WTC11 (cell line): Measurements from ENCODE around the gene PDZD2. TPM values are rescaled to one million over a fixed set of nuclear protein-coding genes. Genes with fewer than 3 reads are reported as not detected.
A peak's percentile ranks its signal among the peaks of the same experiment; 100 is the strongest.

ENCODE experiments used
- ATAC-seq: fragments of 200-7000 bp; cut with Tn5 transposase; 2 replicates; pipeline ENCODE4 v1.10.0; 2021; ENCODE audit warnings: mild to moderate bottlenecking, moderate library complexity
- CTCF ChIA-PET: fragments of 300-600 bp; sonication (Branson Sonifier 250); formaldehyde crosslinking; loops from one replicate; lab custom pipeline; 2021; ENCODE audit warnings: antibody characterized with exemption; lab: Charles Lee
- POLR2A ChIA-PET: fragments of 350-600 bp; sonication (Branson Sonifier 250); formaldehyde crosslinking; loops from one replicate; lab custom pipeline; 2021; ENCODE audit warnings: antibody characterized with exemption; lab: Charles Lee
- DNase-seq: peaks from one replicate; pipeline ENCODE4 v3.0.0; 2021; ENCODE audit warnings: low spot score
- H3K27ac Mint-ChIP-seq: 2 replicates; pipeline ENCODE4 v1.8.0; 2021; ENCODE audit warnings: mixed read lengths
- H3K27me3 Mint-ChIP-seq: 2 replicates; pipeline ENCODE4 v1.8.0; 2021; ENCODE audit warnings: low read depth, mild to moderate bottlenecking, moderate library complexity, mixed read lengths
- H3K36me3 Mint-ChIP-seq: 2 replicates; pipeline ENCODE4 v1.8.0; 2021; ENCODE audit warnings: mixed read lengths
- H3K4me1 Mint-ChIP-seq: 2 replicates; pipeline ENCODE4 v1.8.0; 2022; ENCODE audit warnings: mixed read lengths
- H3K4me3 Mint-ChIP-seq: 2 replicates; pipeline ENCODE4 v1.8.0; 2021; ENCODE audit warnings: mild to moderate bottlenecking, moderate library complexity, mixed read lengths
- H3K9me3 Mint-ChIP-seq: 2 replicates; pipeline ENCODE4 v1.8.0; 2021; ENCODE audit warnings: mixed read lengths
- CREB1 ChIP-seq: sonication (generic); formaldehyde crosslinking; IDR thresholded peaks from 2 replicates; pipeline ENCODE4 v1.8.0; 2023; ENCODE audit warnings: mild to moderate bottlenecking, missing genetic modification reagents
- EMX1 ChIP-seq: fragments of 250-450 bp; sonication (Bioruptor Pico); IDR thresholded peaks from 2 replicates; pipeline ENCODE4 v1.8.0; 2021; ENCODE audit warnings: mild to moderate bottlenecking
- FOXJ3 ChIP-seq: sonication (generic); formaldehyde crosslinking; IDR thresholded peaks from 2 replicates; pipeline ENCODE4 v1.9.0; 2021; ENCODE audit warnings: missing genetic modification reagents, mild to moderate bottlenecking, borderline replicate concordance
- KAT7 ChIP-seq: sonication (generic); formaldehyde crosslinking; IDR thresholded peaks from 2 replicates; pipeline ENCODE4 v1.8.1; 2023; ENCODE audit warnings: missing genetic modification reagents, mild to moderate bottlenecking, borderline replicate concordance
- NFYB ChIP-seq: sonication (generic); formaldehyde crosslinking; conservative IDR thresholded peaks from 2 replicates; pipeline ENCODE4 v1.8.0; 2022; ENCODE audit warnings: low read depth, missing genetic modification reagents
- NR3C1 ChIP-seq: sonication (generic); formaldehyde crosslinking; conservative IDR thresholded peaks from 2 replicates; pipeline ENCODE4 v1.8.1; 2023; ENCODE audit warnings: low read depth, mild to moderate bottlenecking, missing genetic modification reagents
- RELA ChIP-seq: sonication (generic); formaldehyde crosslinking; IDR thresholded peaks from 2 replicates; pipeline ENCODE4 v1.8.1; 2022; ENCODE audit warnings: missing genetic modification reagents, mild to moderate bottlenecking, borderline replicate concordance
- ZNF219 ChIP-seq: sonication (generic); formaldehyde crosslinking; IDR thresholded peaks from 2 replicates; pipeline ENCODE4 v1.8.0; 2023; ENCODE audit warnings: missing genetic modification reagents, mild to moderate bottlenecking, borderline replicate concordance
- ZNF232 ChIP-seq: sonication (generic); formaldehyde crosslinking; IDR thresholded peaks from 2 replicates; pipeline ENCODE4 v1.8.0; 2022; ENCODE audit warnings: mild to moderate bottlenecking, missing genetic modification reagents
- ZNF263 ChIP-seq: sonication (generic); formaldehyde crosslinking; IDR thresholded peaks from 2 replicates; pipeline ENCODE4 v1.8.1; 2022; ENCODE audit warnings: low read depth, mild to moderate bottlenecking, moderate library complexity, missing genetic modification reagents
- ZNF317 ChIP-seq: sonication (generic); formaldehyde crosslinking; IDR thresholded peaks from 2 replicates; pipeline ENCODE4 v1.8.1; 2023; ENCODE audit warnings: low read depth, mild to moderate bottlenecking, moderate library complexity, missing genetic modification reagents, borderline replicate concordance
- ZNF396 ChIP-seq: fragments of 250-450 bp; sonication (Bioruptor Pico); IDR thresholded peaks from 2 replicates; pipeline ENCODE4 v1.8.0; 2021; ENCODE audit warnings: mild to moderate bottlenecking, moderate library complexity, borderline replicate concordance
- total RNA-seq: library from RNA; stranded (reverse); gene quantifications from 3 replicates; pipeline ENCODE4 v1.2.3, GENCODE V29; 2021
- TF ChIP-seq, protein P1 (sequence below): sonication (generic); formaldehyde crosslinking; IDR thresholded peaks from 2 replicates; pipeline ENCODE4 v1.8.0; 2022; ENCODE audit warnings: mild to moderate bottlenecking, missing genetic modification reagents
- TF ChIP-seq, protein P2 (sequence below): sonication (generic); formaldehyde crosslinking; IDR thresholded peaks from 2 replicates; pipeline ENCODE4 v1.8.1; 2022; ENCODE audit warnings: low read depth, missing genetic modification reagents, borderline replicate concordance
- TF ChIP-seq, protein P3 (sequence below): fragments of 250-450 bp; sonication (Bioruptor Pico); IDR thresholded peaks from 2 replicates; pipeline ENCODE4 v1.9.0; 2021; ENCODE audit warnings: mild to moderate bottlenecking
- TF ChIP-seq, protein P4 (sequence below): sonication (generic); formaldehyde crosslinking; IDR thresholded peaks from 2 replicates; pipeline ENCODE4 v1.8.1; 2023; ENCODE audit warnings: mild to moderate bottlenecking, missing genetic modification reagents, moderate library complexity
- TF ChIP-seq, protein P5 (sequence below): sonication (generic); formaldehyde crosslinking; IDR thresholded peaks from 2 replicates; pipeline ENCODE4 v1.8.0; 2023; ENCODE audit warnings: missing genetic modification reagents
- TF ChIP-seq, protein P6 (sequence below): sonication (generic); formaldehyde crosslinking; IDR thresholded peaks from 2 replicates; pipeline ENCODE4 v1.8.1; 2023; ENCODE audit warnings: mild to moderate bottlenecking, missing genetic modification reagents, borderline replicate concordance
- TF ChIP-seq, protein P7 (sequence below): sonication (generic); formaldehyde crosslinking; IDR thresholded peaks from 2 replicates; pipeline ENCODE4 v1.8.1; 2022; ENCODE audit warnings: mild to moderate bottlenecking, moderate library complexity, missing genetic modification reagents
- TF ChIP-seq, protein P8 (sequence below): sonication (generic); formaldehyde crosslinking; IDR thresholded peaks from 2 replicates; pipeline ENCODE4 v1.8.0; 2022; ENCODE audit warnings: missing genetic modification reagents

The PDZD2 gene
- total RNA-seq, 1 experiment from 2014 or later, result 11.4 TPM

DNA sequence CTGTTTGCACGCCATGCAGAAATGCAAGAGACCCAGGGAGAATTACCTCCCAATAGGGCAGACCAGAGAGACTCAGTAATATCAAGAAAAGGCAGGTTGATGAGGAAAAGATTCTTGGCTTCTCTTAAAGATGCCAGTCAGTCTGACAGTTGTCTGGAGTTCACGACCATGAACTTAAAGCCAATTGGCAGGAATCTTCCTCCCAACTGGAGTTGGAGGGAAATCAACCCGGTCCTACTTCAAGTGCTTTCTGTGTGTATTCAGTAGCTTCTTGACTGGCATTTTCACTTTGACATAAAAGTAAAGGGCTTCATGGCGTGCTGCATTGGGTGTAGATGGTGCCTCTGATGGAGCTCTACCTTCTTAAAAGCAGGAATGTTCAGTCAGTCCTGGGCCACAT is 390.9 kb downstream of the PDZD2 start:
- no peak for DNase-seq
- Mint-ChIP-seq H3K27ac (no peak overlapping the region), H3K4me3 (no peak overlapping the region), H3K9me3 (no peaks in the 10 kb centered on the region), H3K4me1 (peaks cover 34% of the 10 kb centered on the region), H3K27me3 (no peaks in the 10 kb centered on the region; the same call in 1 of the 2 replicates), H3K36me3 (no peaks in the 10 kb centered on the region)
- ChIA-PET POLR2A (interaction anchor here (0.6 kb wide), 1 partner anchor 23 kb away, joined by 9 read pairs; no protein-coding TSS in a partner anchor), CTCF (interaction anchor here (0.6 to 1.4 kb wide), 3 partner anchors 47 to 204 kb away, joined by 3 to 5 read pairs (median 5); no protein-coding TSS in a partner anchor)
- no peak for ATAC-seq
- no peak for TF ChIP-seq ZNF219
- TF ChIP-seq KAT7 (CRISPR knock-in tag), result no peak
- TF ChIP-seq ZNF232 (CRISPR knock-in tag), result no peak
- TF ChIP-seq NR3C1 (CRISPR knock-in tag), result no peak
- no peak for TF ChIP-seq ZNF396 (CRISPR knock-in tag)
- TF ChIP-seq, protein P1, sequence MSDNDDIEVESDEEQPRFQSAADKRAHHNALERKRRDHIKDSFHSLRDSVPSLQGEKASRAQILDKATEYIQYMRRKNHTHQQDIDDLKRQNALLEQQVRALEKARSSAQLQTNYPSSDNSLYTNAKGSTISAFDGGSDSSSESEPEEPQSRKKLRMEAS (CRISPR knock-in tag), result no peak
- TF ChIP-seq RELA (CRISPR knock-in tag), result no peak
- TF ChIP-seq, protein P2, sequence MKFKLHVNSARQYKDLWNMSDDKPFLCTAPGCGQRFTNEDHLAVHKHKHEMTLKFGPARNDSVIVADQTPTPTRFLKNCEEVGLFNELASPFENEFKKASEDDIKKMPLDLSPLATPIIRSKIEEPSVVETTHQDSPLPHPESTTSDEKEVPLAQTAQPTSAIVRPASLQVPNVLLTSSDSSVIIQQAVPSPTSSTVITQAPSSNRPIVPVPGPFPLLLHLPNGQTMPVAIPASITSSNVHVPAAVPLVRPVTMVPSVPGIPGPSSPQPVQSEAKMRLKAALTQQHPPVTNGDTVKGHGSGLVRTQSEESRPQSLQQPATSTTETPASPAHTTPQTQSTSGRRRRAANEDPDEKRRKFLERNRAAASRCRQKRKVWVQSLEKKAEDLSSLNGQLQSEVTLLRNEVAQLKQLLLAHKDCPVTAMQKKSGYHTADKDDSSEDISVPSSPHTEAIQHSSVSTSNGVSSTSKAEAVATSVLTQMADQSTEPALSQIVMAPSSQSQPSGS (CRISPR knock-in tag), result no peak
- TF ChIP-seq, protein P3, sequence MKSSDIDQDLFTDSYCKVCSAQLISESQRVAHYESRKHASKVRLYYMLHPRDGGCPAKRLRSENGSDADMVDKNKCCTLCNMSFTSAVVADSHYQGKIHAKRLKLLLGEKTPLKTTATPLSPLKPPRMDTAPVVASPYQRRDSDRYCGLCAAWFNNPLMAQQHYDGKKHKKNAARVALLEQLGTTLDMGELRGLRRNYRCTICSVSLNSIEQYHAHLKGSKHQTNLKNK (CRISPR knock-in tag), result no peak
- TF ChIP-seq, protein P4, sequence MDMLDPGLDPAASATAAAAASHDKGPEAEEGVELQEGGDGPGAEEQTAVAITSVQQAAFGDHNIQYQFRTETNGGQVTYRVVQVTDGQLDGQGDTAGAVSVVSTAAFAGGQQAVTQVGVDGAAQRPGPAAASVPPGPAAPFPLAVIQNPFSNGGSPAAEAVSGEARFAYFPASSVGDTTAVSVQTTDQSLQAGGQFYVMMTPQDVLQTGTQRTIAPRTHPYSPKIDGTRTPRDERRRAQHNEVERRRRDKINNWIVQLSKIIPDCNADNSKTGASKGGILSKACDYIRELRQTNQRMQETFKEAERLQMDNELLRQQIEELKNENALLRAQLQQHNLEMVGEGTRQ, result no peak
- TF ChIP-seq ZNF263 (CRISPR knock-in tag), result no peak
- TF ChIP-seq NFYB (CRISPR knock-in tag), result no peak
- TF ChIP-seq EMX1 (CRISPR knock-in tag), result no peak
- TF ChIP-seq, protein P5, sequence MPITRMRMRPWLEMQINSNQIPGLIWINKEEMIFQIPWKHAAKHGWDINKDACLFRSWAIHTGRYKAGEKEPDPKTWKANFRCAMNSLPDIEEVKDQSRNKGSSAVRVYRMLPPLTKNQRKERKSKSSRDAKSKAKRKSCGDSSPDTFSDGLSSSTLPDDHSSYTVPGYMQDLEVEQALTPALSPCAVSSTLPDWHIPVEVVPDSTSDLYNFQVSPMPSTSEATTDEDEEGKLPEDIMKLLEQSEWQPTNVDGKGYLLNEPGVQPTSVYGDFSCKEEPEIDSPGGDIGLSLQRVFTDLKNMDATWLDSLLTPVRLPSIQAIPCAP (CRISPR knock-in tag), result no peak

DNA sequence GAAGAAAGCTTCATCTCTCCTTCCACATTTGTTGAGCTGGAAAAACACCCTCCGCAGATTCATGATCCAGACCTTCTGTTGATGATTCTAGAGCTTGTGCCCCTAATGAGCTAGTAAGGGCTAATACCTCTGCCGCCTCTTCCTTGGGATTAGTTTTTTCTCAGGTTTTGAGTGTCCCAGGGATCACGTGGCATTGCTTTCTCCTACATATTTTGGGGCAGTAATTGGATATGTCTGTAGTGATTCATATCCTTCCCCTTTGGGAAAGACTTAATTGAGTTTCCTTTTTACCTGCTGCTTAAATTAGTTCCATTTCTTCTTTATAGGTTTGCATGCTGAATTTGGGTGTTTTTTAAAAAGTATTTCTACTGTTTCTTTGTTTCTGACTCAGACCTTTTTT is 391.3 kb downstream of the PDZD2 start:
- Mint-ChIP-seq H3K4me3 (no peak overlapping the region), H3K4me1 (peaks cover 34% of the 10 kb centered on the region), H3K27me3 (no peaks in the 10 kb centered on the region; the same call in 1 of the 2 replicates), H3K27ac (no peak overlapping the region; the same call in 1 of the 2 replicates), H3K36me3 (no peaks in the 10 kb centered on the region), H3K9me3 (no peaks in the 10 kb centered on the region)
- no peak for DNase-seq
- CTCF ChIA-PET, result interaction anchor here (1.3 to 1.4 kb wide), 2 partner anchors 46 to 101 kb away, joined by 5 to 7 read pairs; no protein-coding TSS in a partner anchor
- no peak for ATAC-seq
- POLR2A ChIA-PET, result no interaction called here
- TF ChIP-seq ZNF317, result no peak

DNA sequence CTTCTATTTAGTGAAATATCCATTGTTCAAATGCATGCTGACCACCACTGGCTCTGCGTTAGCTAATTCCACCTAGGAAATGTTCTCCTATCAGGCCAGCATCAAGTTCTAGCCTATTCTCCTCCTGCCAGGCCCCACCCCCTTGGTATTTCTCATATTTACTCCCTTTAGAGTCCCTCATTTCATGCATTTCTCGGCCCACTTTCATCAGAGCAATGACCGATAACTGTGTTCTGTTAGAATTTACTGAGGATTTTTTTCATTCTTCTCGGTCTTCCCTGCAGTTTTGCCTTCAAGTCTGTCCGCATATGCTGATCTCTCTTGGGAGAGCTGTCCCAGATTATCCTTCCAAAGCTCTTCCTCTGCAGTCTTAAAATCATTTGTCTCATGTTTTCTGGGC is 391.8 kb downstream of the PDZD2 start:
- DNase-seq, result no peak
- H3K27me3 Mint-ChIP-seq, result no peaks in the 10 kb centered on the region; the same call in 1 of the 2 replicates
- TF ChIP-seq, protein P6, sequence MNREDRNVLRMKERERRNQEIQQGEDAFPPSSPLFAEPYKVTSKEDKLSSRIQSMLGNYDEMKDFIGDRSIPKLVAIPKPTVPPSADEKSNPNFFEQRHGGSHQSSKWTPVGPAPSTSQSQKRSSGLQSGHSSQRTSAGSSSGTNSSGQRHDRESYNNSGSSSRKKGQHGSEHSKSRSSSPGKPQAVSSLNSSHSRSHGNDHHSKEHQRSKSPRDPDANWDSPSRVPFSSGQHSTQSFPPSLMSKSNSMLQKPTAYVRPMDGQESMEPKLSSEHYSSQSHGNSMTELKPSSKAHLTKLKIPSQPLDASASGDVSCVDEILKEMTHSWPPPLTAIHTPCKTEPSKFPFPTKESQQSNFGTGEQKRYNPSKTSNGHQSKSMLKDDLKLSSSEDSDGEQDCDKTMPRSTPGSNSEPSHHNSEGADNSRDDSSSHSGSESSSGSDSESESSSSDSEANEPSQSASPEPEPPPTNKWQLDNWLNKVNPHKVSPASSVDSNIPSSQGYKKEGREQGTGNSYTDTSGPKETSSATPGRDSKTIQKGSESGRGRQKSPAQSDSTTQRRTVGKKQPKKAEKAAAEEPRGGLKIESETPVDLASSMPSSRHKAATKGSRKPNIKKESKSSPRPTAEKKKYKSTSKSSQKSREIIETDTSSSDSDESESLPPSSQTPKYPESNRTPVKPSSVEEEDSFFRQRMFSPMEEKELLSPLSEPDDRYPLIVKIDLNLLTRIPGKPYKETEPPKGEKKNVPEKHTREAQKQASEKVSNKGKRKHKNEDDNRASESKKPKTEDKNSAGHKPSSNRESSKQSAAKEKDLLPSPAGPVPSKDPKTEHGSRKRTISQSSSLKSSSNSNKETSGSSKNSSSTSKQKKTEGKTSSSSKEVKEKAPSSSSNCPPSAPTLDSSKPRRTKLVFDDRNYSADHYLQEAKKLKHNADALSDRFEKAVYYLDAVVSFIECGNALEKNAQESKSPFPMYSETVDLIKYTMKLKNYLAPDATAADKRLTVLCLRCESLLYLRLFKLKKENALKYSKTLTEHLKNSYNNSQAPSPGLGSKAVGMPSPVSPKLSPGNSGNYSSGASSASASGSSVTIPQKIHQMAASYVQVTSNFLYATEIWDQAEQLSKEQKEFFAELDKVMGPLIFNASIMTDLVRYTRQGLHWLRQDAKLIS (CRISPR knock-in tag), result no peak
- TF ChIP-seq CREB1, result no peak
- TF ChIP-seq, protein P7, sequence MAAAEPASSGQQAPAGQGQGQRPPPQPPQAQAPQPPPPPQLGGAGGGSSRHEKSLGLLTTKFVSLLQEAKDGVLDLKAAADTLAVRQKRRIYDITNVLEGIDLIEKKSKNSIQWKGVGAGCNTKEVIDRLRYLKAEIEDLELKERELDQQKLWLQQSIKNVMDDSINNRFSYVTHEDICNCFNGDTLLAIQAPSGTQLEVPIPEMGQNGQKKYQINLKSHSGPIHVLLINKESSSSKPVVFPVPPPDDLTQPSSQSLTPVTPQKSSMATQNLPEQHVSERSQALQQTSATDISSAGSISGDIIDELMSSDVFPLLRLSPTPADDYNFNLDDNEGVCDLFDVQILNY (CRISPR knock-in tag), result no peak
- TF ChIP-seq, protein P8, sequence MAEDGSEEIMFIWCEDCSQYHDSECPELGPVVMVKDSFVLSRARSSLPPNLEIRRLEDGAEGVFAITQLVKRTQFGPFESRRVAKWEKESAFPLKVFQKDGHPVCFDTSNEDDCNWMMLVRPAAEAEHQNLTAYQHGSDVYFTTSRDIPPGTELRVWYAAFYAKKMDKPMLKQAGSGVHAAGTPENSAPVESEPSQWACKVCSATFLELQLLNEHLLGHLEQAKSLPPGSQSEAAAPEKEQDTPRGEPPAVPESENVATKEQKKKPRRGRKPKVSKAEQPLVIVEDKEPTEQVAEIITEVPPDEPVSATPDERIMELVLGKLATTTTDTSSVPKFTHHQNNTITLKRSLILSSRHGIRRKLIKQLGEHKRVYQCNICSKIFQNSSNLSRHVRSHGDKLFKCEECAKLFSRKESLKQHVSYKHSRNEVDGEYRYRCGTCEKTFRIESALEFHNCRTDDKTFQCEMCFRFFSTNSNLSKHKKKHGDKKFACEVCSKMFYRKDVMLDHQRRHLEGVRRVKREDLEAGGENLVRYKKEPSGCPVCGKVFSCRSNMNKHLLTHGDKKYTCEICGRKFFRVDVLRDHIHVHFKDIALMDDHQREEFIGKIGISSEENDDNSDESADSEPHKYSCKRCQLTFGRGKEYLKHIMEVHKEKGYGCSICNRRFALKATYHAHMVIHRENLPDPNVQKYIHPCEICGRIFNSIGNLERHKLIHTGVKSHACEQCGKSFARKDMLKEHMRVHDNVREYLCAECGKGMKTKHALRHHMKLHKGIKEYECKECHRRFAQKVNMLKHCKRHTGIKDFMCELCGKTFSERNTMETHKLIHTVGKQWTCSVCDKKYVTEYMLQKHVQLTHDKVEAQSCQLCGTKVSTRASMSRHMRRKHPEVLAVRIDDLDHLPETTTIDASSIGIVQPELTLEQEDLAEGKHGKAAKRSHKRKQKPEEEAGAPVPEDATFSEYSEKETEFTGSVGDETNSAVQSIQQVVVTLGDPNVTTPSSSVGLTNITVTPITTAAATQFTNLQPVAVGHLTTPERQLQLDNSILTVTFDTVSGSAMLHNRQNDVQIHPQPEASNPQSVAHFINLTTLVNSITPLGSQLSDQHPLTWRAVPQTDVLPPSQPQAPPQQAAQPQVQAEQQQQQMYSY (CRISPR knock-in tag), result no peak
- TF ChIP-seq FOXJ3 (CRISPR knock-in tag), result no peak
- no peak for ATAC-seq
- ChIA-PET POLR2A (no interaction called here), CTCF (interaction anchor here (1.3 to 1.4 kb wide), 2 partner anchors 46 to 101 kb away, joined by 5 to 7 read pairs; no protein-coding TSS in a partner anchor)
- H3K27ac Mint-ChIP-seq, result peak overlapping the region; percentile 43; the same call in 1 of the 2 replicates
- H3K4me3 Mint-ChIP-seq, result no peak overlapping the region
- H3K4me1 Mint-ChIP-seq, result peaks cover 34% of the 10 kb centered on the region
- H3K36me3 Mint-ChIP-seq, result no peaks in the 10 kb centered on the region
- H3K9me3 Mint-ChIP-seq, result no peaks in the 10 kb centered on the region
